Stimulated activated naive B cell treated with anti-CD40 and anti-IgM and Interleukin-4, amounts not matched to agents 10 μg/mL and 1 μg/mL and 100 μg/mL, for 72 hours (primary cell): Measurements from ENCODE around the gene BIVM.
"Not testable (repeated sequence)": the region's sequence is repeated elsewhere in the genome, so short reads cannot be mapped to it uniquely, and the experiment has no call there.

Experiments
- ATAC-seq, 2 donors: fragments of 150-1000 bp; cut with Tn5 transposase; replicated peaks; 2 replicates each; pipeline ENCODE4 v1.10.0; 2021; ENCODE audit warnings: moderate library complexity in 1 of 2
- DNase-seq: peaks from one replicate; pipeline ENCODE4 v3.0.0; 2021
- H3K27ac Mint-ChIP-seq: one replicate; pipeline ENCODE4 v1.8.0; 2022; ENCODE audit warnings: mild to moderate bottlenecking, mixed read lengths
- H3K27me3 Mint-ChIP-seq, 2 donors: one replicate each; pipeline ENCODE4 v1.8.0; 2022; ENCODE audit warnings: mixed read lengths in 2 of 2
- H3K36me3 Mint-ChIP-seq, 2 donors: one replicate each; pipeline ENCODE4 v1.8.0; 2022; ENCODE audit warnings: mixed read lengths in 2 of 2, mild to moderate bottlenecking in 1 of 2
- H3K4me1 Mint-ChIP-seq, 2 donors: one replicate each; pipeline ENCODE4 v1.8.0; 2022; ENCODE audit warnings: mixed read lengths in 2 of 2, mild to moderate bottlenecking in 1 of 2
- H3K4me3 Mint-ChIP-seq, 2 donors: one replicate each; pipeline ENCODE4 v1.8.0; 2022; ENCODE audit warnings: mild to moderate bottlenecking in 2 of 2, mixed read lengths in 2 of 2, moderate library complexity in 1 of 2
- H3K9me3 Mint-ChIP-seq, 2 donors: one replicate each; pipeline ENCODE4 v1.8.0; 2022; ENCODE audit warnings: mixed read lengths in 2 of 2, mild to moderate bottlenecking in 1 of 2

The BIVM gene

DNA sequence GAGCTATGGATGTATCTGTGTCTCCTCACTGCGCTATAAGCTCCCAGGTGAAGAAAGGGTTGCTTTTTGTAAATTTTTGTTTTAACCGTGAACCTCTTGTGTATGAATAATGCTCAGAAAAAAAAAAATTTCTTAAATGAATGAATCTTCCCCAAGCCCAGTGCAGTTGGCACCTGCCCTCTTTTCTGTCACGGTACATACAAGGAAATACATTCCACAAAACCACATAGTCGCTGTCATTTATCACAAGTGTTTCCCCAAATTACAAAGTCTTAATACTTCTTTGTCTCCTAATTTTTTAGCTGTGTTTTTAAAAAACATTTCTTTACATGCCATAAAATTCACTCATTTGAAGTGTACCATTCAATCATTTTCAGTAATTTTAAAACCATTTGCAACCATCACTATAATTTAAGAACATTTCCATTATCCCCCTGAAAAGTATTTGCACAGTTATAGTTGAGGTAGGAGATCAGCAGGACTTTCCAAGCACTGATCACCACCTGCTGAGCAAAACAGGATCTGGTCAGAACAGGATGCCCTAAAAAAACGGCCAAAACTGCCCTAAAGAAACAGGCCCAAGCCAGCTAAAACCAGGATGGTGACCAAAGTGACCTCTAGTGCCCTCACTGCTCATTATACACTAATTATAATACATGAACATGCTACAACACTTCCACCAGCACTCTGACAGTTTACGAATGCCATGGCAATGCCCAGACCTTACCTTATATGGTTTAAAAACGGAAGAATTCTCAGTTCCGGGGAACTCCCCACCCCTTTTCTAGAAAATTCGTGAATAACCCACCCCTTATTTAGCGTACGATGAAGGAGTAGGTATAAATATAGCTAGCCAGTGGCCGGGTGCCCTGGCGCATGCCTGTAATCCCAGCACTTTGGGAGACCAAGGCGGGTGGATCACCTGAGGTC lies 24.1 kb upstream of the BIVM start:
- Mint-ChIP-seq H3K4me3 (peak overlapping the region; percentile 84 to 93), H3K27ac (peak overlapping the region; percentile 95), H3K36me3 (peaks cover 0 to 11% of the 10 kb centered on the region in 2 donors), H3K4me1 (peaks cover 26 to 47% of the 10 kb centered on the region in 2 donors), H3K9me3 (no peaks in the 10 kb centered on the region), H3K27me3 (no peaks in the 10 kb centered on the region)
- DNase-seq (no peak), ATAC-seq (no peak)

- Mint-ChIP-seq H3K27me3 (no peaks in the 10 kb centered on the region), H3K4me3 (no peak overlapping the region), H3K27ac (no peak overlapping the region), H3K4me1 (peaks cover 21 to 36% of the 10 kb centered on the region in 2 donors), H3K9me3 (peaks cover 0 to 3% of the 10 kb centered on the region in 2 donors), H3K36me3 (peaks cover 0 to 17% of the 10 kb centered on the region in 2 donors)
- ATAC-seq (no peak), DNase-seq (no peak)
Measured at GRCh38 chr13:102776271-102776670, 22.6 kb upstream of the BIVM start.

- no peak for ATAC-seq
- peaks cover 14 to 23% of the 10 kb centered on the region in 2 donors for H3K4me1 Mint-ChIP-seq
Measured at GRCh38 chr13:102777736-102778135, 21.2 kb upstream of the BIVM start.

GRCh38 chr13:102779436-102780159 lies 19.3 kb upstream of the BIVM start:
- DNase-seq = no peak
- ATAC-seq = peak; percentile 90 to 91
- Mint-ChIP-seq H3K27me3 (no peaks in the 10 kb centered on the region), H3K36me3 (peaks cover 4 to 17% of the 10 kb centered on the region in 2 donors), H3K4me1 (peaks cover 8 to 10% of the 10 kb centered on the region in 2 donors), H3K4me3 (peak overlapping the region; percentile 2 to 58), H3K9me3 (peaks cover 0 to 6% of the 10 kb centered on the region in 2 donors), H3K27ac (peak overlapping the region; percentile 60)

More at GRCh38 chr13:102777736-102778135, 21.2 kb upstream of the BIVM start:
- no peak for DNase-seq
- Mint-ChIP-seq H3K27ac (no peak overlapping the region), H3K36me3 (peaks cover 4 to 23% of the 10 kb centered on the region in 2 donors), H3K27me3 (no peaks in the 10 kb centered on the region), H3K9me3 (peaks cover 0 to 6% of the 10 kb centered on the region in 2 donors), H3K4me3 (no peak overlapping the region)

- H3K36me3 Mint-ChIP-seq = peaks cover 4 to 17% of the 10 kb centered on the region in 2 donors
- not testable (repeated sequence) for DNase-seq, H3K27me3 Mint-ChIP-seq, ATAC-seq, H3K4me1 Mint-ChIP-seq, H3K9me3 Mint-ChIP-seq, H3K4me3 Mint-ChIP-seq, H3K27ac Mint-ChIP-seq
Measured at GRCh38 chr13:102780656-102781055, 18.3 kb upstream of the BIVM start.

GRCh38 chr13:102781591-102781990 lies 17.3 kb upstream of the BIVM start:
- Mint-ChIP-seq H3K27me3 (no peaks in the 10 kb centered on the region), H3K4me1 (peaks cover 6 to 9% of the 10 kb centered on the region in 2 donors), H3K27ac (no peak overlapping the region), H3K4me3 (no peak overlapping the region), H3K9me3 (peaks cover 0 to 6% of the 10 kb centered on the region in 2 donors), H3K36me3 (peaks cover 4 to 17% of the 10 kb centered on the region in 2 donors)
- DNase-seq (no peak), ATAC-seq (no peak)

DNA sequence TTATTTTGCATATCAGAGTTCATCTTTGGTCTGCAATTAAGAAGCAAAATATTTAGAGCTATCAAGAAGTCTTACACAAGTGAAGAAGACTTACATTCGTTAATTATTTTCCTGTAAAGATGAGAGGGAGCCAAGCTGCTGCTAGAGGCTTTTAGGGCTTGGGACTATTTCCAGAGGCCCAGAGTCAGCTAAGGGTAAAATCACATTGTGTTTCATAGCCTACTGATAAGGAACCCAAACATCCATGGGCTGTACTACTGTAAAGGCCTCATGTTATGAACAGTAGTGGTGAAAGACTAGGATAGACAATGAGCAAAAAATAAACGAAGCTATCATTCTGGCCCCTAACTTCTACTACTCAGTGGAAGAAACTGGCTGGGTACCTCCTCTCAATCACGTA lies 14.4 kb upstream of the BIVM start:
- Mint-ChIP-seq H3K36me3 (peaks cover 4 to 25% of the 10 kb centered on the region in 2 donors), H3K4me1 (peaks cover 4 to 6% of the 10 kb centered on the region in 2 donors), H3K9me3 (peaks cover 0 to 6% of the 10 kb centered on the region in 2 donors), H3K4me3 (no peak overlapping the region), H3K27ac (no peak overlapping the region), H3K27me3 (no peaks in the 10 kb centered on the region)
- DNase-seq = no peak
- no peak for ATAC-seq

DNA sequence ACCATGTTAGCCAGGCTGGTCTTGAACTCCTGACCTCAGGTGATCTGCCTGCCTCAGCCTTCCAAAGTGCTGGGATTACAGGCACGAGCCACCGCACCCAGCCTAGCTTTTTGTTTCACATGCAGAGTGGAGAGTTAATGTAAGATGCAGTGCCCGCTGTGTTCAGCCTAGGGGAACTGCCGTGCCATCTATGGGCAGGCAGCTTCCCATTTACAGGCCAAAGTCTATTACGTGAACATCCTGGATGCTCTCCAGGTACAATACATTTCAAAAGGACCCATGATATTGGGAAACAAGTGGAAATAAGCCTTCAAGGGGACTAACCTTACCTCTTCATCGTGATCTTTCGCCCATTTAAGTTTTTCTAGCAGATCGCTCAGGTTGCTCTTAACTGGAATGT lies 10.2 kb upstream of the BIVM start:
- no peak for DNase-seq
- H3K9me3 Mint-ChIP-seq = no peaks in the 10 kb centered on the region
- H3K27me3 Mint-ChIP-seq = peaks cover under 1 to 3% of the 10 kb centered on the region in 2 donors
- no peak overlapping the region for H3K4me3 Mint-ChIP-seq
- peaks cover 0 to 12% of the 10 kb centered on the region in 2 donors for H3K36me3 Mint-ChIP-seq
- H3K4me1 Mint-ChIP-seq = no peaks in the 10 kb centered on the region
- no peak for ATAC-seq
- no peak overlapping the region for H3K27ac Mint-ChIP-seq

GRCh38 chr13:102792396-102792795 lies 6.5 kb upstream of the BIVM start:
- Mint-ChIP-seq H3K27ac (no peak overlapping the region), H3K36me3 (peaks cover 0 to 12% of the 10 kb centered on the region in 2 donors), H3K4me1 (peaks cover 0 to 1% of the 10 kb centered on the region in 2 donors), H3K27me3 (peaks cover 9 to 10% of the 10 kb centered on the region in 2 donors), H3K9me3 (no peaks in the 10 kb centered on the region), H3K4me3 (no peak overlapping the region)
- DNase-seq (no peak), ATAC-seq (no peak)

- Mint-ChIP-seq H3K27me3 (peaks cover 16 to 19% of the 10 kb centered on the region in 2 donors), H3K4me3 (no peak overlapping the region), H3K36me3 (peaks cover 0 to 9% of the 10 kb centered on the region in 2 donors), H3K4me1 (peaks cover 2 to 15% of the 10 kb centered on the region in 2 donors), H3K9me3 (no peaks in the 10 kb centered on the region), H3K27ac (no peak overlapping the region)
- no peak for ATAC-seq
- no peak for DNase-seq
Measured at GRCh38 chr13:102793611-102794355, 5.1 kb upstream of the BIVM start.

DNA sequence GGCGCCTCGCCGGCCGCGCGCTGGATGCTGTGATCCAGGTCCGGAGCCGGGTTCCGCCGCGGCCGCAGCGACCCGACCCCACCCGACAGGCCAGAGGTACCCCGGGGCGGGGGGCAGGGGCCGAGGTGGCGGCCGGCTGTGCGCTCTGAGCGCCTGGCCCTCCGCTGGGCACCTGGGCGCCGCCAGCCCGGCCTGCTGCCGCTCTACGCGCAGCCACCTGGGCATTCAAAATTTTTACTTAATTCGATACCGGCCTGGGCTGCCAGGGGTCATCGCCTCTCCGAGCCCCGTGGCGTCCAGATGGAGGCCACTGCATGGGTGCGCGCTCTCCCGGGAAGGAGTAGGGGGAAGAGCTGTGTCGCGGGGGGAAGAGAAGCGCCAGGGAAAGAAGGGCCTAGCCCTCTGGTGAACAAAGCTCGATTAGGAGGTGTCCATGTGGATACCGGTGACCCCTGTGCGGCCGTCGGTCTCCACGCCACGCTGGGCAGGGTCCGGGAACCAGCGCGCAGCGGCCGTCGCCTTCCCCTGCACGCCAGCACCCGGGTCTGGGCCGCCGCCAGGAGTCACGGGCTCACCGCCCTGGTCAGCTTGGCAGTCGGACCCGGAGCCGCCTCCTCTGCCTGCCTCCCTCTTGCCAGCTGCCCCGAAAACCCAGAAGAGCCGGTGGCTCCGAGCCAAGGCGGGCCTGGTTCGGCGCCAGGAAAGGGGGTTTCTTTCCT lies 666 bp downstream of the BIVM start:
- peaks cover 0 to 2% of the 10 kb centered on the region in 2 donors for H3K36me3 Mint-ChIP-seq
- H3K4me3 Mint-ChIP-seq = peak overlapping the region; percentile 91 to 97
- peaks cover 15 to 20% of the 10 kb centered on the region in 2 donors for H3K27me3 Mint-ChIP-seq
- peak overlapping the region; percentile 90 for H3K27ac Mint-ChIP-seq
- H3K4me1 Mint-ChIP-seq = peaks cover 8 to 38% of the 10 kb centered on the region in 2 donors
- no peaks in the 10 kb centered on the region for H3K9me3 Mint-ChIP-seq
- DNase-seq (no peak), ATAC-seq (peak; percentile 8 to 14)

GRCh38 chr13:102800145-102801041 lies 1.5 kb downstream of the BIVM start:
- DNase-seq (peak; percentile 81), ATAC-seq (peak; percentile 88)
- H3K27ac Mint-ChIP-seq = peak overlapping the region; percentile 90
- H3K27me3 Mint-ChIP-seq = peaks cover 15 to 20% of the 10 kb centered on the region in 2 donors
- no peaks in the 10 kb centered on the region for H3K9me3 Mint-ChIP-seq
- peak overlapping the region; percentile 91 to 97 for H3K4me3 Mint-ChIP-seq
- H3K36me3 Mint-ChIP-seq = peaks cover 0 to 2% of the 10 kb centered on the region in 2 donors
- peaks cover 8 to 38% of the 10 kb centered on the region in 2 donors for H3K4me1 Mint-ChIP-seq
